ENCODE results near the gene BCL2L13. TPM values are rescaled to one million over a fixed set of nuclear protein-coding genes. Genes with fewer than 3 reads are reported as not detected.
"Not testable (repeated sequence)": the region's sequence is repeated elsewhere in the genome, so short reads cannot be mapped to it uniquely, and the experiment has no call there.

The BCL2L13 gene
- total RNA-seq, 1 donor from 2014 or later, result 40.8 TPM

GRCh38 chr22:17749605-17750395 lies 111.2 kb downstream of the BCL2L13 start:
- no peak overlapping the region for H3K27ac ChIP-seq
- H3K27me3 ChIP-seq, result no peaks in the 10 kb centered on the region
- ATAC-seq, result peak; percentile 14
- H3K9me3 ChIP-seq, result no peaks in the 10 kb centered on the region
- TF ChIP-seq CTCF (IDR thresholded peaks at IDR 0.05), result no peak
- intact Hi-C loops (cut with DNase I), result no loop called here
- peak; percentile 51 for DNase-seq
- H3K4me3 ChIP-seq, result no peak overlapping the region
- H3K4me1 ChIP-seq, result no peaks in the 10 kb centered on the region
- no peaks in the 10 kb centered on the region for H3K36me3 ChIP-seq

- H3K27me3 ChIP-seq, result no peaks in the 10 kb centered on the region
- TF ChIP-seq CTCF (IDR thresholded peaks at IDR 0.05), result no peak
- no peaks in the 10 kb centered on the region for H3K4me1 ChIP-seq
- H3K36me3 ChIP-seq, result no peaks in the 10 kb centered on the region
- intact Hi-C loops (cut with DNase I), result no loop called here
- H3K9me3 ChIP-seq, result no peaks in the 10 kb centered on the region
- no peak for DNase-seq
- ATAC-seq, result no peak
- no peak overlapping the region for H3K4me3 ChIP-seq
- H3K27ac ChIP-seq, result no peak overlapping the region
Observed at GRCh38 chr22:17751596-17751995, 113.0 kb downstream of the BCL2L13 start.

GRCh38 chr22:17753401-17753989 lies 114.9 kb downstream of the BCL2L13 start:
- Histone ChIP-seq H3K36me3 (no peaks in the 10 kb centered on the region), H3K4me1 (no peaks in the 10 kb centered on the region), H3K9me3 (no peaks in the 10 kb centered on the region), H3K27ac (no peak overlapping the region), H3K27me3 (no peaks in the 10 kb centered on the region), H3K4me3 (no peak overlapping the region)
- TF ChIP-seq CTCF (IDR thresholded peaks at IDR 0.05), result no peak
- ATAC-seq (peak; percentile 72), DNase-seq (no peak)
- intact Hi-C loops (cut with DNase I), result no loop called here

- DNase-seq (no peak), ATAC-seq (peak; percentile 25)
- Histone ChIP-seq H3K36me3 (no peaks in the 10 kb centered on the region), H3K4me1 (no peaks in the 10 kb centered on the region), H3K27me3 (no peaks in the 10 kb centered on the region), H3K9me3 (no peaks in the 10 kb centered on the region), H3K27ac (no peak overlapping the region), H3K4me3 (no peak overlapping the region)
- intact Hi-C loops (cut with DNase I), result no loop called here
- peak; percentile 20 for TF ChIP-seq CTCF (IDR thresholded peaks at IDR 0.05)
Observed at GRCh38 chr22:17754233-17754925, 115.8 kb downstream of the BCL2L13 start.

- intact Hi-C loops (cut with DNase I), result no loop called here
- H3K27ac ChIP-seq, result no peak overlapping the region
- TF ChIP-seq CTCF (IDR thresholded peaks at IDR 0.05), result no peak
- H3K27me3 ChIP-seq, result no peaks in the 10 kb centered on the region
- ATAC-seq (no peak), DNase-seq (no peak)
- H3K9me3 ChIP-seq, result no peaks in the 10 kb centered on the region
- no peaks in the 10 kb centered on the region for H3K36me3 ChIP-seq
- no peaks in the 10 kb centered on the region for H3K4me1 ChIP-seq
- no peak overlapping the region for H3K4me3 ChIP-seq
Observed at GRCh38 chr22:17761138-17761488, 122.6 kb downstream of the BCL2L13 start.

- H3K4me3 ChIP-seq; H3K4me1 ChIP-seq; ATAC-seq; intact Hi-C loops (cut with DNase I); H3K27me3 ChIP-seq; H3K9me3 ChIP-seq; H3K36me3 ChIP-seq; DNase-seq; H3K27ac ChIP-seq: not testable (repeated sequence)
Observed at GRCh38 chr22:17763442-17763841, 124.9 kb downstream of the BCL2L13 start.

Measured in upper lobe of right lung (tissue), 1 donor.